OCI-LY7 (cell line): Measurements from ENCODE around the gene KRTAP4-12. TPM values are rescaled to one million over a fixed set of nuclear protein-coding genes. Genes with fewer than 3 reads are reported as not detected.
"Not testable (repeated sequence)": the region's sequence is repeated elsewhere in the genome, so short reads cannot be mapped to it uniquely, and the experiment has no call there.

ENCODE experiments used
- BruUV-seq: library from RNA; stranded (reverse); fragments of 400-500 nt; replicated peaks from 2 replicates; lab custom pipeline; 2021; lab: Mats Ljungman, UMichigan
- CTCF ChIA-PET: fragments of 300-600 bp; sonication (Branson Sonifier 250); formaldehyde crosslinking; loops from one replicate; lab custom pipeline; 2022; ENCODE audit warnings: antibody characterized with exemption; ENCODE audit not compliant: unreplicated experiment; lab: Charles Lee
- POLR2A ChIA-PET: fragments of 300-600 bp; sonication (Branson Sonifier 250); formaldehyde crosslinking; loops from one replicate; lab custom pipeline; 2022; ENCODE audit warnings: antibody characterized with exemption; lab: Charles Lee
- DNase-seq: peaks from one replicate; pipeline ENCODE4 v3.0.0-alpha.2; 2015; ENCODE audit warnings: low spot score
- H2AFZ ChIP-seq: fragments of 200-600 bp; sonication (generic), shearing (Covaris generic); 2 replicates; pipeline ENCODE4 v1.6.1; 2014; ENCODE audit warnings: mild to moderate bottlenecking, antibody characterized with exemption, low read length, moderate library complexity
- H3K27ac ChIP-seq: fragments of 200-600 bp; sonication (generic); 2 replicates; pipeline ENCODE4 v1.5.1; 2014; ENCODE audit warnings: mixed run types, low read depth, mild to moderate bottlenecking, moderate library complexity, low read length, inconsistent platforms; ENCODE audit not compliant: poor library complexity, severe bottlenecking
- H3K36me3 ChIP-seq: fragments of 200-600 bp; sonication (generic); 2 replicates; pipeline ENCODE4 v1.6.1; 2014; ENCODE audit warnings: mild to moderate bottlenecking, antibody characterized with exemption, low read length, moderate library complexity, mixed read lengths; ENCODE audit not compliant: insufficient read depth
- H3K4me1 ChIP-seq: fragments of 200-600 bp; sonication (generic); 2 replicates; pipeline ENCODE4 v1.5.1; 2014; ENCODE audit warnings: mild to moderate bottlenecking, low read length; ENCODE audit not compliant: insufficient read depth, poor library complexity, severe bottlenecking
- H3K4me2 ChIP-seq: fragments of 200-600 bp; sonication (generic); 2 replicates; pipeline ENCODE4 v1.6.1; 2014; ENCODE audit warnings: mild to moderate bottlenecking, low read length
- H3K4me3 ChIP-seq: fragments of 200-600 bp; sonication (generic); 2 replicates; pipeline ENCODE4 v1.5.1; 2014; ENCODE audit warnings: mild to moderate bottlenecking, low read depth, low read length; ENCODE audit not compliant: poor library complexity, severe bottlenecking
- H3K79me2 ChIP-seq: fragments of 200-600 bp; sonication (generic); 2 replicates; pipeline ENCODE4 v1.6.1; 2016; ENCODE audit warnings: low read depth, mild to moderate bottlenecking, low read length, moderate library complexity, mixed read lengths; ENCODE audit not compliant: insufficient read depth
- H3K9me2 ChIP-seq: fragments of 200-600 bp; sonication (generic); 2 replicates; pipeline ENCODE4 v1.6.1; 2016; ENCODE audit warnings: mild to moderate bottlenecking, low read length, mixed read lengths; ENCODE audit not compliant: insufficient read depth
- H3K9me3 ChIP-seq: fragments of 200-600 bp; sonication (generic); 2 replicates; pipeline ENCODE4 v1.6.1; 2014; ENCODE audit warnings: mild to moderate bottlenecking, mixed run types, low read length, mixed read lengths
- H4K20me1 ChIP-seq: fragments of 200-600 bp; sonication (generic); 2 replicates; pipeline ENCODE4 v1.6.1; 2014; ENCODE audit warnings: mild to moderate bottlenecking, antibody characterized with exemption, low read length, moderate library complexity, mixed read lengths; ENCODE audit not compliant: insufficient read depth
- CTCF ChIP-seq: fragments of 200-600 bp; sonication (generic); conservative IDR thresholded peaks from 2 replicates; pipeline ENCODE4 v1.5.1; 2014; ENCODE audit warnings: mild to moderate bottlenecking, antibody characterized with exemption, low read length, moderate library complexity, mixed read lengths
- EZH2phosphoT487 ChIP-seq: fragments of 200-600 bp; sonication (generic); IDR thresholded peaks from 2 replicates; pipeline ENCODE4 v1.6.1; 2018; ENCODE audit warnings: low read depth, borderline replicate concordance, mild to moderate bottlenecking, mixed run types, antibody characterized with exemption, low read length, moderate library complexity, mixed read lengths
- intact Hi-C: fragments of 100-400 bp; cut with micrococcal nuclease; formaldehyde crosslinking; loops from one replicate; pipeline ENCODE4 v1.10.0; 2022; ENCODE audit not compliant: unreplicated experiment
- total RNA-seq, 2 experiments: library from RNA; depleted of rRNA in 1 of 2; stranded (reverse); fragments of >200 nt in 1 of 2; shearing (Covaris generic) in 1 of 2; gene quantifications; 2 replicates each; pipeline ENCODE4 v1.2.3, GENCODE V29; 2014 to 2022

Gene KRTAP4-12
- total RNA-seq, 2 experiments from 2014 or later = not detected

- H3K36me3 ChIP-seq, H2AFZ ChIP-seq, H3K9me2 ChIP-seq, CTCF ChIA-PET, H3K4me3 ChIP-seq, H3K27ac ChIP-seq, BruUV-seq, H3K4me1 ChIP-seq, DNase-seq, H3K4me2 ChIP-seq, POLR2A ChIA-PET, intact Hi-C loops, H3K9me3 ChIP-seq, H3K79me2 ChIP-seq, H4K20me1 ChIP-seq: not testable (repeated sequence)
These were observed 39.7 kb downstream of the KRTAP4-12 start, which contains the start of gene KRTAP4-7 for GRCh38 chr17:41084100-41084856. TSS of gene KRTAP4-7 (plus strand) at chr17:41084150. CDS start at chr17:41084207, 57 bp downstream.

GRCh38 chr17:41083427-41083826, 40.6 kb downstream of the KRTAP4-12 start:
- intact Hi-C loops, H3K4me1 ChIP-seq, H3K9me2 ChIP-seq, H3K4me3 ChIP-seq, H4K20me1 ChIP-seq, H3K9me3 ChIP-seq, H3K36me3 ChIP-seq, CTCF ChIA-PET, H3K4me2 ChIP-seq, H2AFZ ChIP-seq, DNase-seq, H3K27ac ChIP-seq, H3K79me2 ChIP-seq, BruUV-seq, POLR2A ChIA-PET: not testable (repeated sequence)

GRCh38 chr17:41082626-41083025, 41.4 kb downstream of the KRTAP4-12 start:
- POLR2A ChIA-PET = no interaction called here
- CTCF ChIA-PET = no interaction called here
- Histone ChIP-seq H3K9me2 (no peaks in the 10 kb centered on the region), H3K27ac (no peak overlapping the region), H3K4me3 (no peak overlapping the region), H3K79me2 (no peaks in the 10 kb centered on the region), H4K20me1 (no peaks in the 10 kb centered on the region), H3K9me3 (no peaks in the 10 kb centered on the region), H2AFZ (no peak overlapping the region), H3K4me2 (no peak overlapping the region), H3K4me1 (no peaks in the 10 kb centered on the region), H3K36me3 (no peaks in the 10 kb centered on the region)
- TF ChIP-seq CTCF = no peak
- TF ChIP-seq EZH2phosphoT487 = no peak
- BruUV-seq = no TSS peak
- intact Hi-C loops = no loop called here
- DNase-seq = no peak
